Neutrophil (primary cell): ENCODE results near the gene DAB1.

Experiments used
- H3K27ac ChIP-seq: fragments of 200-600 bp; sonication (generic); 2 replicates; pipeline ENCODE4 v1.5.1; 2016; ENCODE audit warnings: mild to moderate bottlenecking, moderate library complexity
- H3K27me3 ChIP-seq: fragments of 200-600 bp; sonication (generic); 2 replicates; pipeline ENCODE4 v1.6.0; 2016; ENCODE audit warnings: mild to moderate bottlenecking
- H3K36me3 ChIP-seq: fragments of 200-600 bp; sonication (generic); 2 replicates; pipeline ENCODE4 v1.5.1; 2017
- H3K4me1 ChIP-seq, 2 experiments: fragments of 200-600 bp in 1 of 2; sonication (generic) in 1 of 2; 1 replicate in 1 of 2; 2 replicates in 1 of 2; pipeline versions ENCODE4 v1.5.1 to v1.6.1; 2013 to 2016; ENCODE audit warnings: low read depth in 1 of 2, low read length in 1 of 2, mild to moderate bottlenecking in 1 of 2, moderate library complexity in 1 of 2; ENCODE audit not compliant: control insufficient read depth in 1 of 2, insufficient read depth in 1 of 2
- H3K4me3 ChIP-seq, 2 experiments: fragments of 200-600 bp in 1 of 2; sonication (generic) in 1 of 2; 1 replicate in 1 of 2; 2 replicates in 1 of 2; pipeline ENCODE4 v1.5.1; 2013 to 2016; ENCODE audit warnings: low read depth in 1 of 2, low read length in 1 of 2, mild to moderate bottlenecking in 1 of 2, moderate library complexity in 1 of 2
- H3K9me3 ChIP-seq: fragments of 200-600 bp; sonication (generic); 2 replicates; pipeline ENCODE4 v1.5.1; 2016
- CTCF ChIP-seq: fragments of 200-600 bp; sonication (generic); IDR thresholded peaks from 2 replicates; pipeline ENCODE4 v1.5.1; 2016; ENCODE audit warnings: antibody characterized with exemption

DAB1 gene

GRCh38 chr1:56970280-56970679 lies 453.6 kb downstream of the DAB1 start:
- no peak for TF ChIP-seq CTCF
- Histone ChIP-seq H3K27me3 (no peaks in the 10 kb centered on the region), H3K4me1 (peaks cover 0 to 5% of the 10 kb centered on the region in 2 experiments), H3K27ac (no peak overlapping the region), H3K9me3 (no peaks in the 10 kb centered on the region), H3K4me3 (no peak overlapping the region), H3K36me3 (no peaks in the 10 kb centered on the region)

GRCh38 chr1:56968878-56969495 lies 454.9 kb downstream of the DAB1 start:
- Histone ChIP-seq H3K36me3 (no peaks in the 10 kb centered on the region), H3K27me3 (no peaks in the 10 kb centered on the region), H3K4me1 (peaks cover 0 to 1% of the 10 kb centered on the region in 2 experiments), H3K4me3 (no peak overlapping the region), H3K27ac (no peak overlapping the region), H3K9me3 (no peaks in the 10 kb centered on the region)
- no peak for TF ChIP-seq CTCF

GRCh38 chr1:56967900-56968832 lies 455.7 kb downstream of the DAB1 start:
- H3K4me3 ChIP-seq = no peak overlapping the region
- H3K27me3 ChIP-seq = no peaks in the 10 kb centered on the region
- TF ChIP-seq CTCF = no peak
- no peak overlapping the region for H3K27ac ChIP-seq
- no peaks in the 10 kb centered on the region for H3K9me3 ChIP-seq
- no peaks in the 10 kb centered on the region for H3K36me3 ChIP-seq
- no peaks in the 10 kb centered on the region for H3K4me1 ChIP-seq

GRCh38 chr1:56967355-56967754 lies 456.5 kb downstream of the DAB1 start:
- Histone ChIP-seq H3K4me1 (no peaks in the 10 kb centered on the region), H3K36me3 (no peaks in the 10 kb centered on the region), H3K27ac (no peak overlapping the region), H3K9me3 (no peaks in the 10 kb centered on the region), H3K4me3 (no peak overlapping the region), H3K27me3 (no peaks in the 10 kb centered on the region)
- TF ChIP-seq CTCF = no peak

GRCh38 chr1:56966698-56966999 lies 457.2 kb downstream of the DAB1 start:
- no peaks in the 10 kb centered on the region for H3K27me3 ChIP-seq
- TF ChIP-seq CTCF = no peak
- no peak overlapping the region for H3K4me3 ChIP-seq
- no peak overlapping the region for H3K27ac ChIP-seq
- H3K9me3 ChIP-seq = no peaks in the 10 kb centered on the region
- H3K36me3 ChIP-seq = no peaks in the 10 kb centered on the region
- no peaks in the 10 kb centered on the region for H3K4me1 ChIP-seq
